GM12878 (cell line): ENCODE data around the gene NCKAP5. TPM values are rescaled to one million over a fixed set of nuclear protein-coding genes. Genes with fewer than 3 reads are reported as not detected.

ENCODE experiments used
- ATAC-seq: fragments of 200-7000 bp; cut with Tn5 transposase; 3 replicates; pipeline ENCODE4 v1.9.1; 2020; ENCODE audit warnings: mild to moderate bottlenecking, moderate library complexity
- BruUV-seq: library from RNA; stranded (reverse); fragments of 400-500 nt; replicated peaks from 2 replicates; lab custom pipeline; 2021; lab: Mats Ljungman, UMichigan
- CTCF ChIA-PET: fragments of 300-600 bp; sonication (Branson Sonifier 250); formaldehyde crosslinking; extraction: SDS; loops from one replicate; lab custom pipeline; 2021; ENCODE audit warnings: inconsistent platforms; lab: Yijun Ruan, JAX
- POLR2A ChIA-PET: fragments of 350-600 bp; formaldehyde crosslinking; extraction: SDS; loops from one replicate; lab custom pipeline; 2021; ENCODE audit warnings: inconsistent platforms; lab: Charles Lee
- RAD21 ChIA-PET: fragments of 300-600 bp; sonication (Branson Sonifier 250); formaldehyde crosslinking; loops from one replicate; lab custom pipeline; 2023; ENCODE audit warnings: antibody characterized with exemption; ENCODE audit not compliant: unreplicated experiment; lab: Charles Lee
- SMC1A ChIA-PET: fragments of 300-600 bp; sonication (Branson Sonifier 250); formaldehyde crosslinking; loops from one replicate; lab custom pipeline; 2023; ENCODE audit not compliant: unreplicated experiment, uncharacterized antibody; lab: Charles Lee
- DNase-seq: peaks from one replicate; pipeline ENCODE4 v3.0.0-alpha.2; 2011; ENCODE audit warnings: low read depth, low spot score
- FAIRE-seq: peaks from 3 replicates; lab custom pipeline; 2011; peaks lifted over from hg19 to GRCh38; lab: Jason Lieb, UNC
- H2AFZ ChIP-seq: 2 replicates; pipeline ENCODE4 v1.6.0; 2011; ENCODE audit warnings: low read depth, low read length, control low read depth; ENCODE audit not compliant: control insufficient read depth
- H3K27ac ChIP-seq: 2 replicates; pipeline ENCODE4 v1.5.1; 2011; ENCODE audit warnings: control low read depth; ENCODE audit not compliant: control insufficient read depth, insufficient read depth
- H3K27me3 ChIP-seq, 2 experiments: replicated peaks in 1 of 2; 2 replicates each; pipeline versions ENCODE4 v1.6.0 to v1.6.1; 2011; ENCODE audit warnings: low read length in 1 of 2; ENCODE audit not compliant: control insufficient read depth in 2 of 2, insufficient read depth in 2 of 2
- H3K36me3 ChIP-seq, 2 experiments: 2 replicates each; pipeline ENCODE4 v1.5.1; 2011; ENCODE audit warnings: low read length in 1 of 2; ENCODE audit not compliant: control insufficient read depth in 2 of 2, insufficient read depth in 2 of 2
- H3K4me1 ChIP-seq: 2 replicates; pipeline ENCODE4 v1.6.1; 2011; ENCODE audit warnings: mild to moderate bottlenecking, low read length, moderate library complexity, mixed read lengths; ENCODE audit not compliant: control insufficient read depth, insufficient read depth
- H3K4me2 ChIP-seq: 2 replicates; pipeline ENCODE4 v1.6.0; 2011; ENCODE audit warnings: control low read depth; ENCODE audit not compliant: control insufficient read depth, insufficient read depth
- H3K4me3 ChIP-seq: fragments of 200-600 bp; sonication (generic); 2 replicates; pipeline ENCODE4 v1.5.1; 2016
- H3K79me2 ChIP-seq: 2 replicates; pipeline ENCODE4 v1.6.0; 2011; ENCODE audit warnings: low read length; ENCODE audit not compliant: control insufficient read depth, insufficient read depth
- H3K9ac ChIP-seq: 2 replicates; pipeline ENCODE4 v1.8.0; 2011; ENCODE audit warnings: low read length, control low read depth, mixed read lengths; ENCODE audit not compliant: control insufficient read depth, insufficient read depth
- H3K9me3 ChIP-seq: replicated peaks from 3 replicates; pipeline ENCODE4 v1.5.1; 2011; ENCODE audit warnings: mild to moderate bottlenecking, low read length; ENCODE audit not compliant: control insufficient read depth, insufficient read depth
- H4K20me1 ChIP-seq: 2 replicates; pipeline ENCODE4 v1.6.0; 2011; ENCODE audit not compliant: control insufficient read depth, insufficient read depth
- BCL3 ChIP-seq: IDR thresholded peaks from 2 replicates; pipeline ENCODE4 v1.6.1; 2011; ENCODE audit warnings: borderline replicate concordance, low read depth, mild to moderate bottlenecking, moderate library complexity, low read length; ENCODE audit not compliant: insufficient read depth, poor library complexity, severe bottlenecking
- CREB1 ChIP-seq: IDR thresholded peaks from 2 replicates; pipeline ENCODE4 v1.6.1; 2012; ENCODE audit warnings: low read depth, mild to moderate bottlenecking, inconsistent platforms
- PML ChIP-seq: IDR thresholded peaks from 2 replicates; pipeline ENCODE4 v1.6.1; 2012; ENCODE audit warnings: low read length, inconsistent platforms
- YBX1 ChIP-seq: fragments of 450-650 bp; IDR thresholded peaks from 2 replicates; pipeline ENCODE4 v1.6.1; 2016; ENCODE audit warnings: antibody characterized with exemption
- WGBS: methylation state at CpG from one replicate; pipeline ENCODE4 v1.1.6; 2016; ENCODE audit warnings: low lambda C conversion rate; ENCODE audit not compliant: insufficient replicate concordance, insufficient coverage; ENCODE audit errors: missing lambda C conversion rate; 5-methylcytosine and 5-hydroxymethylcytosine counted together
- in situ Hi-C: fragments of 300-500 bp; cut with MboI; formaldehyde crosslinking; loops from 9 replicates; pipeline ENCODE4 v1.14.3; 2018; ENCODE audit warnings: mixed read lengths
- intact Hi-C: fragments of 100-400 bp; cut with micrococcal nuclease; formaldehyde crosslinking; loops from one replicate; pipeline ENCODE4 v1.14.2; 2022; ENCODE audit not compliant: unreplicated experiment
- polyA plus RNA-seq, 11 experiments: library from polyadenylated mRNA; depleted of rRNA in 4 of 11; unstranded in 6 of 11; stranded (reverse) in 5 of 11; fragments of >200 nt; fragmentation: Nextera tagmentation in 4 of 11; fragmentation: Illumina TruSeq in 1 of 11; extraction: Ambion mirVana in 4 of 11; extraction: Trizol in 1 of 11; gene quantifications; 1 replicate in 1 of 11; 2 replicates in 10 of 11; pipeline versions ENCODE4 v1.2.1 to v1.2.3, GENCODE V29; 2011 to 2016; ENCODE audit warnings: inconsistent platforms in 2 of 11, missing spikeins in 2 of 11, low read depth in 1 of 11
- total RNA-seq, 4 experiments: library from RNA; depleted of rRNA in 3 of 4; stranded (reverse); fragments of >200 nt in 3 of 4; fragmentation: Illumina TruSeq in 1 of 4; extraction: Trizol in 1 of 4; gene quantifications; 2 replicates each; pipeline versions ENCODE4 v1.2.1 to v1.2.3, GENCODE V29; 2013 to 2021

The NCKAP5 gene
- total and polyA plus RNA-seq, 10 of the 15 experiments (the other 5 are each of a cell fraction or from before 2014, with no cell fraction given), result 0.06 to 0.44 (median 0.16) TPM

DNA sequence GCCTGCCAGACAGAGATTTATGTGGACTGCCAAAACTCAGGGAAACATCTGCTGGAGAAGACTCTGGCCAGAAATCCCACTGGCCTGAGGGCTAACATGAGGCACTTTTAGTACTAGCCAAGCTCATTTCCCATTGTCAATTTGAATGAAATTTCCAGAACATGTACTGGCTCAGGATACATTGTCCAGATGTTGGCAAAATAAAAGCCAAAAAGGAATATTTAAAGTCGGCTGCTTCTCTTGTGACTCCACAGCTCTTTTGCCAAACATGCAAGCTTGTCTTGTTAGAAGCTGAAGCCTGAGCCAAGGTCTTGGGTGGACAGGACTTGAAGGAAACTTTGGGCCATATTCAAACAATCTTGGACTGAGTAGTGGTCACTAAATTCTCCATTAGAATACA is 215.5 kb downstream of the NCKAP5 start (continued):
- TF ChIP-seq PML, result no peak
- TF ChIP-seq YBX1, result no peak

GRCh38 chr2:133346654-133347053 is 221.6 kb downstream of the NCKAP5 start:
- intact Hi-C loops (no loop called here), in situ Hi-C loops (no loop called here)
- no peak for ATAC-seq
- Histone ChIP-seq H3K4me1 (no peaks in the 10 kb centered on the region), H3K79me2 (no peaks in the 10 kb centered on the region), H3K27ac (no peak overlapping the region), H3K4me3 (no peak overlapping the region), H3K36me3 (no peaks in the 10 kb centered on the region), H3K9ac (no peak overlapping the region), H3K27me3 (no peaks in the 10 kb centered on the region), H3K9me3 (no peaks in the 10 kb centered on the region), H3K4me2 (no peak overlapping the region), H4K20me1 (no peaks in the 10 kb centered on the region), H2AFZ (no peak overlapping the region)
- ChIA-PET CTCF (interaction anchor here (1.6 kb wide), 1 partner anchor 215 kb away, joined by 3 read pairs; no protein-coding TSS in a partner anchor), SMC1A (interaction anchor here (1.7 kb wide), 1 partner anchor 14 kb away, joined by 5 read pairs; no protein-coding TSS in a partner anchor), POLR2A (interaction anchor here (0.6 kb wide), 1 partner anchor 1025 kb away, joined by 5 read pairs; no protein-coding TSS in a partner anchor), RAD21 (interaction anchor here (1.1 kb wide), 1 partner anchor 214 kb away, joined by 3 read pairs; no protein-coding TSS in a partner anchor)
- WGBS, result 15% methylated on average over 4 of the region's 4 CpGs
- no peak for DNase-seq
- TF ChIP-seq CREB1 (no peak), BCL3 (peak; percentile 18)
- no TSS peak for BruUV-seq
- FAIRE-seq, result no peak
